Activated effector memory CD4-positive, alpha-beta T cell treated with anti-CD3 and anti-CD28 coated beads, Interleukin-2, amount 50 U/mL, for 16 hours (primary cell): ENCODE results near the gene SCML1.

Experiments used
- DNase-seq: peaks from one replicate; pipeline ENCODE4 v3.0.0-alpha.2; 2020

The SCML1 gene

GRCh38 chrX:17736856-17737709, at the start of gene SCML1:
TSS of gene SCML1 (plus strand) at chrX:17737493. CDS start at chrX:17744187, 6,694 bp downstream.
- DNase-seq, result peak; percentile 93

GRCh38 chrX:17687648-17688047, 49.6 kb upstream of the SCML1 start:
- DNase-seq, result no peak

GRCh38 chrX:17689971-17690409, 47.3 kb upstream of the SCML1 start:
- peak; percentile 60 for DNase-seq

- no peak for DNase-seq
Measured at GRCh38 chrX:17692709-17693346, 44.5 kb upstream of the SCML1 start.

GRCh38 chrX:17697191-17697590, 40.1 kb upstream of the SCML1 start:
- no peak for DNase-seq

- no peak for DNase-seq
Measured at GRCh38 chrX:17700976-17701375, 36.3 kb upstream of the SCML1 start.

- DNase-seq, result no peak
Measured at GRCh38 chrX:17703201-17703600, 34.1 kb upstream of the SCML1 start.

GRCh38 chrX:17705211-17705610, 32.1 kb upstream of the SCML1 start:
- no peak for DNase-seq

GRCh38 chrX:17706676-17707075, 30.6 kb upstream of the SCML1 start:
- DNase-seq, result no peak

GRCh38 chrX:17707731-17708130, 29.6 kb upstream of the SCML1 start:
- no peak for DNase-seq

GRCh38 chrX:17710871-17711301, 26.4 kb upstream of the SCML1 start:
- no peak for DNase-seq

- no peak for DNase-seq
Measured at GRCh38 chrX:17713288-17713687, 24.0 kb upstream of the SCML1 start.

GRCh38 chrX:17718649-17719165, 18.6 kb upstream of the SCML1 start:
- DNase-seq, result no peak

- DNase-seq, result no peak
Measured at GRCh38 chrX:17719711-17720110, 17.6 kb upstream of the SCML1 start.

- no peak for DNase-seq
Measured at GRCh38 chrX:17721715-17722114, 15.6 kb upstream of the SCML1 start.

- DNase-seq, result no peak
Measured at GRCh38 chrX:17725181-17725580, 12.1 kb upstream of the SCML1 start.

GRCh38 chrX:17732138-17732783, 5.0 kb upstream of the SCML1 start:
- no peak for DNase-seq

- no peak for DNase-seq
Measured at GRCh38 chrX:17735406-17735805, 1.9 kb upstream of the SCML1 start.

- DNase-seq, result no peak
Measured at GRCh38 chrX:17736478-17736855, 826 bp upstream of the SCML1 start.

GRCh38 chrX:17737710-17737985, 355 bp downstream of the SCML1 start:
- no peak for DNase-seq

- peak; percentile 76 for DNase-seq
Measured at GRCh38 chrX:17737986-17738713, 857 bp downstream of the SCML1 start.

- no peak for DNase-seq
Measured at GRCh38 chrX:17738737-17739535, 1.6 kb downstream of the SCML1 start.
